Hematopoietic multipotent progenitor cell treated with erythropoietin and hydrocortisone succinate and interleukin-3 and kit ligand, for 15 days (in vitro differentiated cells): ENCODE data around the gene DEK.
A peak's percentile ranks its signal among the peaks of the same experiment; 100 is the strongest.

Experiments
- DNase-seq: peaks from one replicate; pipeline ENCODE4 v3.0.0-alpha.2; 2015; ENCODE audit warnings: low spot score

DEK gene

DNA sequence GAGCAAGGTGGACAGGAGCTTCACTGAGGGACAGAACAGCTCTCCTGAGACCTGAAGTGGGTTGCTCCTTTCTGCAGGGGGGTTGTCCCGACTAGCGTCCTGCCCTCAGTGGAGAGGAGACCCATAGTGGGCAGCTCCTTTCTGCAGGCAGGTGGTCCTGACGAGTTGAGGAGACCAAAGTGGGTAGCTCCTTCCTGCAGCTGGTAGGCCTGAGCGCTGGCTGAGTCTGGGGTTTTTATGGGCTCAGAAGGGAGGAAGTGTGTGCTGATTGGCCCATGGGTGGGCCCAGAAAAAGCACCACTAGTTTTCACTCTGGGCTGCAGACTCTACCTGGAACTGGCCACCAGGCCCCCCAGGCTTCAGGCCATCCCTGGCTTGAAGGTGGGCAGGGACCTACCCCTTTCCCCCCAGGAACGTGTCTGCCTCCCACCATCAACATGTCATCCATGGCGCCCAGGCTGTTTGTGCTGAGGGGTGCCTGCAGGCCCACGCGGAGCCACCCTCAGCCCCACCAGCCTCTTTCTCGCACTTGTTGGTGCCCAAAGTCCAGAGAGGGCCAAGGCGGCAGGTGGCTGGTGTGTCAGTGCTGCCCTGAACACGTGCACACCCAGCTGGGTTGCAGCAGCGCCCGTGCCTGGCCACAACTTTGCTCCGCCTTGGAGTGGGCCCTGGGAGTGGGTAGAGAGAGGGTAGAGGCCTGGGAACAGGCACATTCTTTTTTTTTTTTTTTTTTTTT lies 1.6 kb upstream of the DEK start:
- no peak for DNase-seq

DNA sequence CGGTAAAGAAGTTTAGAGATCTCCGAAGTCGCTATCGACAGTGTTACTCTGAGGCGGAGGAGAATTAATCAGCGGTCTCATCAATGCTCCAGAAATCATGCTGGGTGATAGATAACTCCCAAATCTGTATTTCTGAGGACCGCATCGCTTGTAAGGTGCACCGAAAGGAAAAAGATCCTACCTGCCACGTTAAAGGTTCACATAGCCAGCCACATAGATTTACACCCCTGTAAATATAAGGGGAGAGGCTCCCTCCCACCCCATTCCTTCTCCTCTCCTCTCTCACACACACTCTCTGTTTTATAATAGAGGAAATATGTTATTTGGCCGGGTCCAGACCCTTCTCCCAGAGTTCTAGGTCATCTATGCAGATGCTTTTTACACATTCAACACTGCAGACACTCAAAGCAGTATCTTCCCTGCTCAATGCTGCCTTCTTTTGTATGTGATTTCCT lies 620 bp upstream of the DEK start:
- no peak for DNase-seq

DNA sequence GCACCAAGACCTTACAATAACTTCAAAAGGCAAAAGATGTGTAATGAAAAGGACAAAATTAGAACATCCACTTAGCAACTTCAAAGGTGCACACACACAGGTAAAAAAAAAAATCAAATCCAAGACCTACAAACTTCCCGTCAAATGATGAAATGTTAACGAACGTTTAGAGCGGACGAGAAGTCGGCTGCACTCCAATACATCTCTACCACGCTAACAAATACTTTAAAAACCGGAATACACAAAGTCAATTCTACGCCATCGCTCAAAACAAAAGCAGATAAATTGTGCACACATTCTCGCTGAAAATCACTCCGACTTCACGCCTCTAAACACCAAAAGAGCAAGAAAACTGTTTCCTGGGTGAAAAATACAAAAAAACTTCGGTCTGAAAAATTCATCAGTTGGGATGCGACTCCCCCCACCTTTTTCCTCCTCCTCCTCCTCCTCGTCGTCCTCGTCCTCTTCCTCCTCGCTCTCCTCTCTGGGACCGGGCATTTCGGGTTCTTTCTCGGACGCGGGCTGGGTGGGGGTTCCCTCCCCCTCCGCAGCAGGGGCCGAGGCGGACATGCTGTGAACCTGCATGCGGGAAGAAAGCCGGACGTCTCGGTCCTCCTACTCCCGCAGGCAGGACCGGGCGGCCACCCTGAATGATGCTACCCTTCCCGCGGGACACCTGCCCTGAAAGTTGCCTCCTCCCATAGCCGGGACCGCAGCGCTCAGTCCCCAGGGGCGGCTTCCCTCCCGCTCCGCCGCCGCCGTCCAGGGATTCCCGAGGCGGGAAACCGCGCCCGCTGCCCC lies 712 bp downstream of the DEK start:
- peak; percentile 11 for DNase-seq

DNA sequence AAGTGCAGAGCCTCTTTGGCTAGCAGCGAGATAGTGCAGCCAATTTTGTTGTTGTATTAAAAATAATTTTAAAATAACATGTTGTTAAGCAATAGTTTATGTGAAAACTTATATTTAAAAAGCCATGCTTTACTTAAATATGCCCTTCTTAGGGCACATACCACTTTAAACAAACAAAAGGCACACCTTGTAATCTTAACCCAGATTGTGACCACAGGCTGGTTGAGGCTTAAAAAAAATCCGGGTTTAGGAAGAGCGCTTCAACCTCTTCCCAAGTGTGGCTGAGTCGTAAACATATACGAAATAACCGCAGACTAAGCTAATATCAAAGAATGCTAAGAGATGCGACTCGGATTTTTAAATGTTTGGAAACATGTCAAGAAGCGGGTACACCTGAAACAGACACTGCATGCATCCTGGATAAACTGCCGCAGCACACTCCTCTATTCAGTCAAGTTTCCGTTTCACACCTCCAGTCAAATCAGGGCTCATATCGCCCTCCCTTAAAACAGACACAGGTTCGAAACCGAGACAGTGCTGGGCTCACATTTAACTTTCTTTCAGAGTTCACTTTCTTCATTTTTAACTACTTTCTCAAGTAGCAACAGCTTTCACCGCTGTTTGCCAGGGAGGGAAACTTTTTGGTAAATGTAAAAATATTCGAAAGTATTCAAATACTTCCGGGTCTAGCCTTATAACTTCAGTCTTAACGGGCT lies 1.5 kb downstream of the DEK start:
- peak; percentile 20 for DNase-seq

DNA sequence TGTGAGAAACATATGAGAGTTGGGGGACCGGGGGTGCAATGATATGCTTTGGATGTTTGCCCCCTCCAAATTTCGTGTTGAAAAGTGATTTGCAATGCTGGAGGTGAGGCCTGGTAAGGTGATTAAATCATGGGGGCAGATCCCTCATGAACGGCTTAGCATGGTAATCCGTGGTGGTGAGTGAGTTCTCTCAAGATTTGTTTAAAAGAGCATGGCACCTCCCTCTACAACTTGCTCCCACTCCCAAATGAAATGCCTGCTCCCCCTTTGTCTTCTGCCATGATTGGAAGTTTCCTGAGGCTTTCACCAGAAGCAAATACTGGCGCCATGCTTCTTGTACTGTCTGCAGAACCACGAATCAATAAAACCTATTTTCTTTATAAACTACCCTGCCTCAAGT lies 2.5 kb downstream of the DEK start:
- no peak for DNase-seq

DNA sequence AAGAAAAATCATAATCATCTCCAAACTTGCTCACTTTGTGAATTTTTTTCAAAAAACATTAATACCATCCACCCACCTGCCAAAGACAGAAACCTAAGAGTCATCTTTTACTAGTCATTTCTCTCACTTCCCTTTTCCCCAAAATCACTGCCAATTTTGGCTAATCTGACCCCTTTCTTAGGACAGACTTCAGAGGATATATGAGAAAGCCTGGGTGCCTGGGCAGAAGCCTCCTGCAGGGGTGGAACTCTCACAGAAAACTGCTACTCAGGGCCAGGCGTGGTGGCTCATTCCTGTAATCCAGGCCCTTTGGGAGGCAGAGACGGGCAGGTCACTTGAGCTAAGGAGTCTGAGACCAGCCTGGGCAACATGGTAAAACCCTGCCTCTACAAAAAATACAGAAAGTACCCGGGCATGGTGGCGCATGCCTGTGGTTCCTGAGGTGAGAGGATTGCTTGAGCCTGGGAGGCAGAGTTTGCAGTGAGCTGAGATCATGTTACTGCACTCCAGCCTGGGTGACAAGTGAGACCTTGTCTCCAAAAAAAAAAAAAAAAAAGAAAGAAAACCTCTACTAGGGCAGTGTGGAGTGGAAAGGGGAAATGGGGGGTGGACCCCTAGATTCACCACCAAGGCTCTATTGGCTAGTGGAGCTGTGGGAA lies 3.8 kb downstream of the DEK start:
- no peak for DNase-seq

DNA sequence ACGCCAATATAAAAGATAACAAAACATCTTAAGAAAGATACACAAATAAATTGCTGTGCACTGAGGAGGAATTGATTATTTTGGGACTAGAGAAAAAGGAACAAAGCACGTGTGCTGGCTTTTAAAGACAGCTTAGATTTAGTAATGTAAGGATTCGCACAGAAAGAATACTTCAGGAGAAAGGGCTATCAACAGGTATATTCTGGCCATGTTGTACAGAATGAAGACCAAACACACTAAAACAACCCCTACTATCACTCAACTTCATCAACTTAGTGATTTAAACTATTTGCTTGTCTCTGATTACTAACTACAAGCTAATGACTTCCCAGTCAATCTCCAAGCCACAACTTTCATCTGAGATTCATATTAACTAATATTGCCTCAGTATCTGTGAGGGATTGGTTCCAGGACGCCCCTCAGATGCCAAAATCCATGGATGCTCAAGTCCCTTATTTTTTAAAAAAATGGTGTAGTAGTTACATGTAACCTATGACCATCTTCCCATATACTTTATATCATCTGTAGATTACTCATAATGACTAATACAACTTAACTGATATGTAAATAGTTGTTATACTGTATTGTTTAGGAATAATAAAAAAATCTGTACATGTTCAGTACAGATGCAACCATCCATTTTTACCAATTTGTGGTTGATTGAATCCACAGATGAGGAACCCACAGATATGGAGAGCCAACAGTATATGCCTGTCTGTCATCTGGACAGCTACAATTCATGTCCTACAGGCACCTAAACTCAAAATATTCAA lies 4.5 kb downstream of the DEK start:
- no peak for DNase-seq

DNA sequence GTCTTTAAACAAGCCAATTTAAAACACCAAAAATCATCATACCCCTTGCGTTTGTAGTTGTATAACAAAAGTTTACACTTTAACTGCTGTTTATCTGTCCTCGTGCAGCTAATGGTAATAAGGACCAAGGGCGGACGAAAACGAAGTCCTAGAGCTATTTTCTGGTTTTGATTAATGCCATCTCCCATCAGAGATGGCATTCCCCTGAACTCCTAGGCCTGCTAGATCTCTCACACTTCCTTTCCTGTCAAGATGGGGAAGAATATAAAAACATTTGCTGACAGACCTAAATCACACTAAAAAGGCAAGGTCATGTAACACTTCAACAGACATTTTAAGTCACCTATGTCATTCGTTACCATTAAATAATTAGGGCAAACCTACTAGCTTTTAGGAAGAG lies 9.5 kb downstream of the DEK start:
- no peak for DNase-seq

DNA sequence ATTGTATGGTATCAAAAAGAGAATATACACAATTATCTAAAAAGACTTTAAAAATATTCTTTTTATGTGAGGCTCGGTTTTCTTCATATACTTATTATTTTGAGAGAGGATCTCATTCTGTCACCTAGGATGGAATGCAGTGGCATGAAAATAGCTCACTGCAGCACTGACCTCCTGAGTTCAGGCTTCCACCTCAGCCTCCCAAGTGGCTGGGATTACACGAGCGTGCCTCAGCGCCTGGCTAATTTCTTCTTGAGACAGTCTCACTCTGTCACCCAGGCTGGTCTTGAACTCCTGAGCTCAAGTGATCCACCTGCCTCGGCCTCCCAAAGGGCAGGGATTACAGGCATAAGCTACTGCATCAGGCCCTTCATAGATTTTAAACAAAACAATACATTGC lies 10.7 kb downstream of the DEK start:
- DNase-seq: no peak

DNA sequence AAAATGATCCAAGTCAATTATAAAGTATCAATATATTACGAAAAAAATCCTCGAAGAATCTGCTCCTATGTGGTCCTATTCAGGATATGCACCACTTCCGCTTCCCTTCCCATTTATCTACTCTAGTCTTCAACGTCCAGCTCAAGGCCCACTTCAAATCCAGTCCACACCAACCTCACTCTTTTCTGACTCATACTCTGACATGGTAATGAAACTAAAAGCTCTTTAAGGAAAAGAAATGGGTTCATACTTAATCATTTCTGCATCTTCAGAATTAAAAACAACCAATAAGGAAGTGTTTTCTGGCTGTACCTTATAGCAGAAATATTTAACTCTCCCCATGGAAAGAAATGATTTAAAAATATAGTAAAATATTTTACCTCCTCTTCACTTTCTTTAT lies 15.1 kb downstream of the DEK start:
- no peak for DNase-seq

DNA sequence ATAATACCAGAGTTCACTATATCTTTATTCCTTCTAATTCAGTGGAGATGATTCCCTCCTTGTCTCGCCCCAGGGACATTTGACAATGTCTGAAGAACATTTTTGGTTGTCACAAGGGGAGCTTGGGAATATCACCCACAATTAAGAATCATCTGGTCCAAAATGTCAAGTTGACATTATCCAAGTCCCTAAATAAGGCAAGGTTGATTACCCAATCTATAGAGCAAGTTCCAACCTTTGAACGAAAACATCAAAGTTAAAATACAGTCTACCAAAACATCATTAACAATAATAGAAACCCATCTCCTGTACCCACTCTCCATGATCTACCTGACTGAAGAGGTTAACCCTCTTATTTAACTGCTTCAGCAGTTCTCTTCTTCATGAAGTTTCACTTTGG lies 15.6 kb downstream of the DEK start:
- no peak for DNase-seq

DNA sequence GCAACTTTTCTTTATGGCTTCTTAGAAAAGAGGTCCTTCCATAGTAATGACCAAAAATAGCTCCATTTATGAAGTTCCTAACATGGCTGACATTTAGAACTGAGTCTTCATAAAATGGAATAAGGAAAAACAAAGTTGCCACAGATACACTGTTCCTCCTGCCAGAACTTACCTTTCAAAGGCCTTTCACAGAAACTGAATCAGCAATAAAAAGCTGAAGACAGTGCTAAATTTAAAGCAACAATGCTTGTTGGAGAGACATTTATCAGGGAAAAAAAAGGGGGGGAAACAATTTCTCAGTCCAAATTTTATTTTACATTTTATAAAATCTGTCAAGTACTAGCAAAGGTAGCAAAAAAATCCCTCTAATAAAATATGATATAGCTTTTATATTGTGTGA lies 17.3 kb downstream of the DEK start:
- DNase-seq: no peak

DNA sequence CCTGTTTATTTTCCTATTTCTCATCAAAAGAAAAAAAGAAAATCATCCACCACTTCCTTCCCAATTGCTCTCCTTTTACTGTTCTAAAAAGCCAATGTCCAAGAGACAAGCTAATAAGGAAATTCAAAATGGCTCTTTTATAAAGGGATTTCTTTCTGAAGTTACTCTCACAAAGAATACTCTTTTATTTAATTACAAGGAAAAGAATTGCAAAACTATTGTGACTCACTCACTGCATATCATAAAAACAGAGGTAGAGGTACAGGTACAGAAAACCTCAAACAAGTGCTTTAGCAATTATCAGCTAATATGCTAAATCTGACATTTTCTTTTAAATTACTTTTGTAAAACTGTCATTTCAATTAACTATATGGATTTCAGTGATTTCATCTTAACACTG lies 18.1 kb downstream of the DEK start:
- no peak for DNase-seq

DNA sequence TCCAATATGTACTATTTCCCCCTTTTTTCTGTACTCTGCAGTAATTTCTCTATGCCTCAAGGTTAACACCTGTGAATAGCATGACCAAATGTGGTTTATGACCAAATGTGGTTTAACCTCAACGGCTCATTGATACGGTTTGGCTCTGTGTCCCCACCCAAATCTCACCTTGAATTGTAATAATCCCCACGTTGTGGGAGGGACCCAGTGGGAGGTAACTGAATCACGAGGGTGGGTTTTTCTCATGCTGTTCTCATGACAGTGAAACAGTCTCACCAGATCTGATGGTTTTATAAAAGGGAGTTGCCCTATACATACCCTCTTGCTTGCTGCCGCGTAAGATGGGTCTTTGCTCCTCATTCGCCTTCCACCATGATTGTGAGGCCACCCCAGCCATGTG lies 18.7 kb downstream of the DEK start:
- no peak for DNase-seq

DNA sequence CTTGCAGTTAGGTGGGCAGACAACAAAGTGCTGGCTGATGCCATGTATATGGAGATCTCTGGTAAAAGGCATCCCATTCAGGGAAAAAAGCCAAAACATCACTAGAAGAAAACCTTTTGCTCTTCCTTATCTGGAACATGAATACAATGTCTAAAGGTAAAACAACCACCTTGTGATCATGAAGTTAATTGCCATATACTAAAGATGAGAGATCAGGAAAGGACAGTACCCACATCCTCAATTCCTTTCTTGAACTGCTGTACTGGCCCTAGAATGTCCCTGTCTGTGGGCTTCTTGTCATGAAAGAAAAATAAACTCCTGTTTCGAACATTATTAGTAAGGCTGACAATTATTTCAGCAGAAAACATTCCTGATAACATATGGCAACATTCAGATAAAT lies 19.3 kb downstream of the DEK start:
- no peak for DNase-seq

DNA sequence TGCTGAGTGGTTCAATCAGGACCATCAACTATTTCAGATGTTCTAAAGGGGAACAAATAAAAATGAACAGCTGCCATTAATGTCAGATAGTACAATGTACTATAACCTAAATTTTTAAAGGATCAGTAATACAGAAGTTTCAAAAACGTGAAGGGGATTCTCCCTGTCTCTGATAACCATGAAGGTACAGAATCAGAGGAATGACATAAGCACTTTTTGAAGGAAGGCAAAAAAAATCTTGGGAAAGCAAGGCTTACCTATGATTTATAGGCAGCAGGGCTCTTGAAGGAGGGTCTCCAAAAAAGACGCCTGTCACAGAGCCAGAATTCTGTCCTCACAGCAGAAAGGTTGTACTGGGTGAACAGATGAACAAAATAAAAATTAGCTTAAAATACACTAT lies 20.1 kb downstream of the DEK start:
- no peak for DNase-seq

DNA sequence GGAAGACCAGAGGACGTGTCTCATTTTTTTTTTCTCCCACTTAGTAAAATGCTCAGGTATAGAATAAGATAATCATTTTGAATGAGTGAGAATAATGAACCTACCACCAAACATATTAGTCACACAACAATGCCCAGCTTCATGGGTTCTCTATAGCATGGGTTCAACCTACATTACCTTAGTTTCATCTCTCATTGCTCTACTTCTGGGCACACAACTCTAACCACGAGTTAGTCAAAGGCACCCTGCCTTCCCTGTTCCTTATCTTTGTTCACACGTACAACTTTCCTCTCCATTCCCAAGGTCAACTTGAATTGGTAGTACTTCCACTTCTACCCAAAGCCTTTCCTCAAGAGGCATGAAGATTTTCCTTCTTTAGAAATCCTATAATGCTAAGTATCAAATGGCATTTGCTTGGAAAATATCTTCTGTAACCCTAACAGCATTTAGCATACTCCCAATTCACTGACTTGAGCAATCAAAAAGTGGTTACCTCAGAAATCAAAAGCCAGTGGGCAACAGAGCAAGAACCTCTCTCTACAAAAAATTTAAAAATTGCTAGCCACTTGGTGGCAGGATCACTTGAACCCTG lies 20.9 kb downstream of the DEK start:
- DNase-seq: no peak

DNA sequence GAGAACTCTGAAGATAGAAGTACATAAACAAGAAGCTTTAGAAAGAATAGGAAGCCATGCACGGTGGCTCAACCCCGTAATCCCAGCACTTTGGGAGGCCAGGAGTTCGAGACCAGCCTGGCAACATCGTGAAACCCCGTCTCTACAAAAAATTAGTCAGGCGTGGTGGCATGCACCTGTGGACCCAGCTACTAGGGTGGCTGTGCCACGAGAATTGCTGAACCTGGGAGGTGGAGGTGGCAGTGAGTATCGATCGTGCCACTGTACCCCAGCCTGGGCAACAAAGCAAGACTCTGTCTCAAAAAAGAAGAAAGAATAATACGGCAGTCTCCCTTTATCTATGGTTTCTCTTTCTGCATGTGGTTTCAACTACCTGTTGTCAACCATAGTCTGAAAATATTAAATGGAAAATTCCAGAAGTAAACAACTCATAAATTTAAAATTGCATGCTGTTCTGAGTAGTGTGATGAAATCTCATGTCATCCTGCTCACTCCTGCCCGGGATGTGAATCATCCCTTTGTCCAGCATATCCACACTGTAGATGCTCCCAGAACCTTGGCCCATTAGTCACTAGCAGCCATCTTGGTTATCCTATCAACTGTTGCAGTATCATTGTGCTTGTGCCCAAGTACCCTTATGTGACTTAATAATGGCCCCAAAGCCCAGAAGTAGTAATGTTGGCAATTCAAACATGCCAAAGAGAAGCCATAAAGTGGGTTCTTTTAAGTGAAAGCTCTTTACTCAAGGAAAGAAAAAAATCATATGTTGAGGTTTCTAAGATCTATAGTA lies 22.1 kb downstream of the DEK start:
- no peak for DNase-seq

DNA sequence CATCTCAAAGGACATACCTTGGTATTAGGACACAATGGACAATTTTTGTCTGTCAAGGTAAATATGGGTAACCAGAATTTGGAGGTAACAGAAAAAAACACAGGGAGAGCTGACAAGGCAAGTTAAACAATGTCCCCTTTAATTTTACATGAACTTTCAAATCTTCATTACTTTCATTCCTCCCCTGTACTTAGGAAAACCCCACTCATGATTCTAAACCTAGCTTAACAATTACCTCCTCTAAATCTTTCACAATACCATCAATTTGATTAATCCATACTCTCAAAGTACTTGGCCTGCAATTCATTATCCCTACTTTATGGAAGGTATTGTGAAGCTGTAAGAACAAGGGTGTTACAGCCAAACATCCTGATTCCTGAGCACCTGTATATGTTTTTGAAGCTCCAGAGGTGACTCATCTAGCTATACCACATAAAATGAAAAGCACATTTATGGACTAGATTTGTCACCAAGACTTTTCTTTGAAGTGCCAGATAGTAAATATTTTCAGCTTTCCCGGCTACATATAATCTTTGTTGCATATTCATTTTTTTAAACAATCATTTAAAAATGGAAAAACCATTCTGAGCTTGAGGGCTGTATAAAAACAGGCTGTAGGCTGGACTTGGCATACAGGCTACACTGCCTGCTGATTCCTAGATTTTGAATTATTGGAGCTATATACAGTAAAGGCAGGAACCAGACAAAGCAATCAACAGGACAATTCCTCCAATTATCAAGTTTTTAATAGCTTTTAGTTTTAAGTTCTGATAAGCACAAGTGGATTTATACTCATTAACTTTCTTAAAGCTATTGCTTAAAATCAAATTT lies 22.9 kb downstream of the DEK start:
- DNase-seq: no peak

DNA sequence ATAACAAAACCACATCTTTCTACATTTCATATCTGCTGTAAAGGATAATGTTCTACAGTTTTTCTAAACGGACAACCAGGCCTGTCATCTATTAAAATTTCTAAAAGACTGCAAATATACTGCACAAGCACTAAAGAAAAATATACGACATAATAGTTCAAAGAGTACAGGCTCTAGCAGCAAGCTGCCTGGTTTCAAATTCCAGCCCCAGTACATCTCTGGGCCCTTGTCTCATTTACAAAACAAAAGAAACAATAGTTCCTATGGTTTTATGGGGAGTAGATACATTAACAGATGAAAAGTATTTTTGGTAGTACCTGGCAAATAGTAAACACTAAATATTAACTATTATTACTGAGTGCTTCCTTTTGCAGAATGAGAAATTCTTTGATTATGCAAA lies 24.1 kb downstream of the DEK start:
- DNase-seq: no peak
